GM23248 (cell line): Measurements from ENCODE around the gene LTBP4.

Experiments
- EZH2 ChIP-seq: fragments of 200-600 bp; sonication (generic); IDR thresholded peaks from 2 replicates; pipeline ENCODE4 v1.6.1; 2018; ENCODE audit warnings: antibody characterized with exemption, mild to moderate bottlenecking; ENCODE audit not compliant: insufficient read depth, poor library complexity, severe bottlenecking
- EZH2phosphoT487 ChIP-seq: fragments of 200-600 bp; sonication (generic); IDR thresholded peaks from 2 replicates; pipeline ENCODE4 v1.6.1; 2018; ENCODE audit warnings: antibody characterized with exemption, moderate library complexity, mild to moderate bottlenecking, low read depth; ENCODE audit not compliant: insufficient read depth

GRCh38 chr19:40585982-40586422 is 15.2 kb upstream of the LTBP4 start:
- TF ChIP-seq EZH2 (no peak), EZH2phosphoT487 (no peak)
